PC-3 (cell line): ENCODE data around the gene SVBP. TPM values are rescaled to one million over a fixed set of nuclear protein-coding genes. Genes with fewer than 3 reads are reported as not detected.

Source experiments
- ATAC-seq: fragments of 200-7000 bp; cut with Tn5 transposase; 2 replicates; pipeline ENCODE4 v1.9.1; 2020; ENCODE audit warnings: mild to moderate bottlenecking, moderate library complexity
- BruUV-seq: library from RNA; stranded (reverse); fragments of 400-500 nt; replicated peaks from 2 replicates; lab custom pipeline; 2021; lab: Mats Ljungman, UMichigan
- CTCF ChIA-PET: fragments of 300-600 bp; sonication (Branson Sonifier 250); formaldehyde crosslinking; loops from one replicate; lab custom pipeline; 2022; ENCODE audit warnings: antibody characterized with exemption; lab: Charles Lee
- POLR2A ChIA-PET: fragments of 300-600 bp; sonication (Branson Sonifier 250); formaldehyde crosslinking; loops from one replicate; lab custom pipeline; 2022; ENCODE audit warnings: antibody characterized with exemption; ENCODE audit not compliant: unreplicated experiment; lab: Charles Lee
- DNase-seq: peaks from one replicate; pipeline ENCODE4 v3.0.0-alpha.2; 2015
- H2AFZ ChIP-seq: fragments of 300-600 bp; sonication (generic); 2 replicates; pipeline ENCODE4 v1.6.0; 2016; ENCODE audit warnings: antibody characterized with exemption, low read length
- H3F3A ChIP-seq: fragments of 300-600 bp; sonication (generic); one replicate; pipeline ENCODE4 v1.6.0; 2017; ENCODE audit warnings: antibody characterized with exemption, low read length, control low read depth, mild to moderate bottlenecking; ENCODE audit not compliant: unreplicated experiment
- H3K27ac ChIP-seq: fragments of 300-600 bp; sonication (generic); 2 replicates; pipeline ENCODE4 v1.5.1; 2016; ENCODE audit warnings: mild to moderate bottlenecking, low read length
- H3K27me3 ChIP-seq: fragments of 300-600 bp; sonication (generic); 2 replicates; pipeline ENCODE4 v1.6.1; 2016; ENCODE audit warnings: low read length, mixed read lengths
- H3K36me3 ChIP-seq: fragments of 300-600 bp; sonication (generic); 2 replicates; pipeline ENCODE4 v1.6.1; 2016; ENCODE audit warnings: low read depth, mixed run types, low read length, mixed read lengths
- H3K4me1 ChIP-seq: fragments of 300-600 bp; sonication (generic); 2 replicates; pipeline ENCODE4 v1.5.1; 2016; ENCODE audit warnings: low read length; ENCODE audit not compliant: insufficient read depth
- H3K4me2 ChIP-seq: fragments of 300-600 bp; sonication (generic); 2 replicates; pipeline ENCODE4 v1.6.0; 2016; ENCODE audit warnings: low read length
- H3K4me3 ChIP-seq: fragments of 300-600 bp; sonication (generic); 2 replicates; pipeline ENCODE4 v1.5.1; 2016; ENCODE audit warnings: mild to moderate bottlenecking, low read length, mixed read lengths
- H3K79me2 ChIP-seq: fragments of 300-600 bp; sonication (generic); 2 replicates; pipeline ENCODE4 v1.6.1; 2017; ENCODE audit warnings: low read length, mixed read lengths
- H3K9ac ChIP-seq: fragments of 300-600 bp; sonication (generic); 2 replicates; pipeline ENCODE4 v1.6.0; 2016; ENCODE audit warnings: mild to moderate bottlenecking, low read length
- H3K9me2 ChIP-seq: fragments of 300-600 bp; sonication (generic); replicated peaks from 2 replicates; pipeline ENCODE4 v1.6.1; 2016; ENCODE audit warnings: mixed run types, low read length, mixed read lengths
- H3K9me3 ChIP-seq: fragments of 300-600 bp; sonication (generic); 2 replicates; pipeline ENCODE4 v1.6.1; 2016; ENCODE audit warnings: low read length, mixed read lengths
- H4K20me1 ChIP-seq: fragments of 300-600 bp; sonication (generic); 2 replicates; pipeline ENCODE4 v1.6.1; 2016; ENCODE audit warnings: low read length, mixed read lengths
- CTCF ChIP-seq: fragments of 300-600 bp; sonication (generic); conservative IDR thresholded peaks from 2 replicates; pipeline ENCODE4 v1.5.1; 2017; ENCODE audit warnings: antibody characterized with exemption, low read depth, mild to moderate bottlenecking, low read length
- EZH2 ChIP-seq: fragments of 300-600 bp; sonication (generic); IDR thresholded peaks from one replicate; pipeline ENCODE4 v1.6.1; 2017; ENCODE audit warnings: antibody characterized with exemption, mild to moderate bottlenecking, low read length; ENCODE audit not compliant: unreplicated experiment
- EZH2phosphoT487 ChIP-seq: fragments of 300-600 bp; sonication (generic); IDR thresholded peaks from 2 replicates; pipeline ENCODE4 v1.6.1; 2018; ENCODE audit warnings: mild to moderate bottlenecking, antibody characterized with exemption, low read length, borderline replicate concordance
- intact Hi-C: fragments of 100-400 bp; cut with micrococcal nuclease; formaldehyde crosslinking; loops from 2 replicates; pipeline ENCODE4 v1.9.0; 2023
- total RNA-seq: library from RNA; depleted of rRNA; stranded (reverse); fragments of >200 nt; gene quantifications from 2 replicates; pipeline ENCODE4 v1.2.3, GENCODE V29; 2014

SVBP gene
- total RNA-seq, 1 experiment from 2014 or later, result 39.7 TPM

GRCh38 chr1:42845193-42845592 is 28.0 kb upstream of the SVBP start:
- Histone ChIP-seq H3K4me2 (no peak overlapping the region), H4K20me1 (no peaks in the 10 kb centered on the region), H3K9ac (no peak overlapping the region), H3K27ac (no peak overlapping the region), H3K9me2 (no peaks in the 10 kb centered on the region), H3K9me3 (no peaks in the 10 kb centered on the region), H3F3A (no peaks in the 10 kb centered on the region), H3K4me1 (peaks cover 23% of the 10 kb centered on the region), H3K4me3 (no peak overlapping the region), H2AFZ (no peak overlapping the region), H3K79me2 (peaks cover 17% of the 10 kb centered on the region), H3K36me3 (peaks cover under 1% of the 10 kb centered on the region; the same call in 1 of the 2 replicates), H3K27me3 (no peaks in the 10 kb centered on the region)
- ChIA-PET POLR2A (no interaction called here), CTCF (no interaction called here)
- BruUV-seq, result no TSS peak
- intact Hi-C loops, result no loop called here
- TF ChIP-seq EZH2phosphoT487 (no peak), EZH2 (no peak), CTCF (no peak)
- no peak for DNase-seq
- no peak for ATAC-seq

- no peak for ATAC-seq
- Histone ChIP-seq H3K9ac (no peak overlapping the region), H3K4me3 (no peak overlapping the region), H3K9me3 (no peaks in the 10 kb centered on the region), H2AFZ (no peak overlapping the region), H3K4me1 (peaks cover 23% of the 10 kb centered on the region), H3K36me3 (no peaks in the 10 kb centered on the region), H3F3A (no peaks in the 10 kb centered on the region), H4K20me1 (no peaks in the 10 kb centered on the region), H3K27ac (no peak overlapping the region), H3K27me3 (no peaks in the 10 kb centered on the region), H3K4me2 (no peak overlapping the region), H3K79me2 (peaks cover 17% of the 10 kb centered on the region), H3K9me2 (no peaks in the 10 kb centered on the region)
- ChIA-PET POLR2A (no interaction called here), CTCF (no interaction called here)
- no peak for TF ChIP-seq EZH2phosphoT487
- TF ChIP-seq EZH2, result no peak
- DNase-seq, result no peak
- intact Hi-C loops, result no loop called here
- no TSS peak for BruUV-seq
These were observed 27.5 kb upstream of the SVBP start for GRCh38 chr1:42844592-42845140.

- intact Hi-C loops, result no loop called here
- CTCF ChIA-PET, result no interaction called here
- DNase-seq (no peak), ATAC-seq (no peak)
- Histone ChIP-seq H4K20me1 (no peaks in the 10 kb centered on the region), H3K27ac (no peak overlapping the region), H2AFZ (no peak overlapping the region), H3K79me2 (no peaks in the 10 kb centered on the region), H3K4me3 (no peak overlapping the region), H3F3A (no peaks in the 10 kb centered on the region), H3K9me2 (no peaks in the 10 kb centered on the region), H3K27me3 (no peaks in the 10 kb centered on the region), H3K9ac (no peak overlapping the region), H3K36me3 (no peaks in the 10 kb centered on the region), H3K4me2 (no peak overlapping the region), H3K4me1 (peaks cover 6% of the 10 kb centered on the region), H3K9me3 (no peaks in the 10 kb centered on the region)
- no TSS peak for BruUV-seq
- POLR2A ChIA-PET, result interaction anchor here (0.6 kb wide), 1 partner anchor 117 kb away, joined by 3 read pairs; the partner anchor contains the start of gene SLC2A1
- TF ChIP-seq EZH2phosphoT487 (no peak), CTCF (no peak), EZH2 (no peak)
These were observed 24.4 kb upstream of the SVBP start for GRCh38 chr1:42841440-42842147.
